IMR-90 (cell line): ENCODE data around the gene KRT7. TPM values are rescaled to one million over a fixed set of nuclear protein-coding genes. Genes with fewer than 3 reads are reported as not detected.

Experiments
- ATAC-seq: fragments of 200-7000 bp; cut with Tn5 transposase; 2 replicates; pipeline ENCODE4 v1.9.1; 2020; ENCODE audit warnings: low read depth, mild to moderate bottlenecking, moderate library complexity
- BruUV-seq: library from RNA; stranded (reverse); fragments of 400-500 nt; replicated peaks from 2 replicates; lab custom pipeline; 2021; lab: Mats Ljungman, UMichigan
- CTCF ChIA-PET: fragments of 300-600 bp; formaldehyde crosslinking; extraction: SDS; loops from one replicate; lab custom pipeline; 2021; ENCODE audit warnings: antibody characterized with exemption; lab: Yijun Ruan, JAX
- POLR2A ChIA-PET: fragments of 300-600 bp; sonication (Branson Sonifier 250); formaldehyde crosslinking; loops from one replicate; lab custom pipeline; 2022; ENCODE audit warnings: antibody characterized with exemption; ENCODE audit not compliant: unreplicated experiment; lab: Charles Lee
- DNase-seq: peaks from one replicate; pipeline ENCODE4 v3.0.0; 2013
- H2AFZ ChIP-seq: replicated peaks from 2 replicates; pipeline ENCODE3; 2013; ENCODE audit warnings: low read length, mild to moderate bottlenecking; ENCODE audit not compliant: poor library complexity
- H2AK5ac ChIP-seq: 2 replicates; pipeline ENCODE4 v1.6.1; 2013; ENCODE audit warnings: low read depth, low read length, inconsistent platforms
- H2AK9ac ChIP-seq: replicated peaks from 2 replicates; pipeline ENCODE3; 2013; ENCODE audit warnings: mild to moderate bottlenecking, low read depth, low read length, moderate library complexity; ENCODE audit not compliant: poor library complexity
- H2BK120ac ChIP-seq: 2 replicates; pipeline ENCODE4 v1.6.1; 2013; ENCODE audit warnings: low read depth, low read length, inconsistent platforms
- H2BK15ac ChIP-seq: 3 replicates; pipeline ENCODE4 v1.6.1; 2013; ENCODE audit warnings: low read depth, low read length, inconsistent platforms
- H2BK20ac ChIP-seq: 2 replicates; pipeline ENCODE4 v1.6.1; 2013; ENCODE audit warnings: low read depth, mild to moderate bottlenecking, inconsistent platforms, low read length, moderate library complexity
- H2BK5ac ChIP-seq: 2 replicates; pipeline ENCODE4 v1.6.1; 2013; ENCODE audit warnings: mild to moderate bottlenecking, low read depth, low read length, inconsistent platforms; ENCODE audit not compliant: poor library complexity, severe bottlenecking
- H3K14ac ChIP-seq: replicated peaks from 2 replicates; pipeline ENCODE4 v1.6.1; 2013; ENCODE audit warnings: low read depth, low read length, inconsistent platforms
- H3K18ac ChIP-seq: 2 replicates; pipeline ENCODE4 v1.6.1; 2013; ENCODE audit warnings: low read depth, low read length, control low read depth
- H3K23ac ChIP-seq: 2 replicates; pipeline ENCODE4 v1.6.1; 2013; ENCODE audit warnings: low read depth, low read length, inconsistent platforms
- H3K27ac ChIP-seq: 2 replicates; pipeline ENCODE4 v1.5.1; 2013; ENCODE audit warnings: mild to moderate bottlenecking, control low read depth, low read length; ENCODE audit not compliant: insufficient read depth
- H3K27me3 ChIP-seq: 2 replicates; pipeline ENCODE4 v1.6.1; 2013; ENCODE audit warnings: low read length; ENCODE audit not compliant: control insufficient read depth, insufficient read depth
- H3K36me3 ChIP-seq: 2 replicates; pipeline ENCODE4 v1.6.1; 2013; ENCODE audit warnings: low read length, mixed read lengths; ENCODE audit not compliant: control insufficient read depth, insufficient read depth
- H3K4ac ChIP-seq: 2 replicates; pipeline ENCODE4 v1.6.1; 2013; ENCODE audit warnings: low read depth, low read length, inconsistent platforms
- H3K4me1 ChIP-seq: 2 replicates; pipeline ENCODE4 v1.6.1; 2013; ENCODE audit warnings: low read length, mixed read lengths; ENCODE audit not compliant: control insufficient read depth, insufficient read depth
- H3K4me2 ChIP-seq: 2 replicates; pipeline ENCODE4 v1.6.1; 2013; ENCODE audit warnings: low read depth, mild to moderate bottlenecking, control low read depth, low read length, moderate library complexity
- H3K4me3 ChIP-seq: 2 replicates; pipeline ENCODE4 v1.5.1; 2013; ENCODE audit warnings: low read depth, mild to moderate bottlenecking, control low read depth, low read length, moderate library complexity; ENCODE audit not compliant: insufficient read depth
- H3K56ac ChIP-seq: 2 replicates; pipeline ENCODE4 v1.6.1; 2013; ENCODE audit warnings: low read length, inconsistent platforms; ENCODE audit not compliant: insufficient read depth; ENCODE audit errors: extremely low read depth
- H3K79me1 ChIP-seq, 2 experiments: 2 replicates each; pipeline ENCODE4 v1.6.1; 2013; ENCODE audit warnings: low read length in 2 of 2, inconsistent platforms in 1 of 2, low read depth in 1 of 2
- H3K9ac ChIP-seq: 2 replicates; pipeline ENCODE4 v1.6.1; 2013; ENCODE audit warnings: low read depth, low read length, control low read depth
- H3K9me1 ChIP-seq: 2 replicates; pipeline ENCODE4 v1.6.1; 2013; ENCODE audit warnings: low read length, inconsistent platforms; ENCODE audit not compliant: insufficient read depth
- H3K9me3 ChIP-seq: 2 replicates; pipeline ENCODE4 v1.6.1; 2013; ENCODE audit warnings: low read length; ENCODE audit not compliant: control insufficient read depth, insufficient read depth
- H4K20me1 ChIP-seq: 2 replicates; pipeline ENCODE4 v1.6.1; 2013; ENCODE audit warnings: low read length, inconsistent platforms; ENCODE audit not compliant: insufficient read depth
- H4K5ac ChIP-seq: 2 replicates; pipeline ENCODE4 v1.6.1; 2013; ENCODE audit warnings: mild to moderate bottlenecking, low read depth, low read length, control low read depth
- H4K8ac ChIP-seq, 2 experiments: 2 replicates each; pipeline ENCODE4 v1.6.1; 2013; ENCODE audit warnings: low read depth in 2 of 2, low read length in 2 of 2, control low read depth in 1 of 2, inconsistent platforms in 1 of 2
- H4K91ac ChIP-seq: 2 replicates; pipeline ENCODE4 v1.6.1; 2013; ENCODE audit warnings: low read depth, low read length, inconsistent platforms; ENCODE audit not compliant: insufficient read depth
- CEBPB ChIP-seq: IDR thresholded peaks from 2 replicates; pipeline ENCODE4 v1.6.1; 2012; ENCODE audit warnings: low read depth, low read length, improper control_type of control experiment
- WGBS, 2 experiments: methylation state at CpG; one replicate each; pipeline versions ENCODE4 v1.1.5 to v1.1.7; 2013; ENCODE audit warnings: missing lambda C conversion rate in 2 of 2; ENCODE audit not compliant: insufficient read length in 1 of 2; ENCODE audit errors: extremely low coverage in 2 of 2; 5-methylcytosine and 5-hydroxymethylcytosine counted together
- dilution Hi-C: fragments of 300-500 bp; cut with HindIII; formaldehyde crosslinking; loops from one replicate; pipeline ENCODE4 v1.14.3; 2018; ENCODE audit warnings: low sequenced_read_pairs; ENCODE audit not compliant: unreplicated experiment
- in situ Hi-C: fragments of 300-500 bp; cut with MboI; formaldehyde crosslinking; loops from 3 replicates; pipeline ENCODE4 v1.14.3; 2019; ENCODE audit warnings: low sequenced_read_pairs, inconsistent platforms, mixed read lengths
- intact Hi-C: fragments of 100-400 bp; cut with micrococcal nuclease; formaldehyde crosslinking; loops from 2 replicates; pipeline ENCODE4 v1.10.0; 2022
- polyA plus RNA-seq, 3 experiments: library from polyadenylated mRNA; depleted of rRNA; stranded (reverse); fragments of >200 nt; gene quantifications; 2 replicates each; pipeline ENCODE4 v1.2.3, GENCODE V29; 2012; ENCODE audit warnings: low replicate concordance in 1 of 3
- total RNA-seq: library from RNA; depleted of rRNA; stranded (reverse); fragments of >200 nt; gene quantifications from 2 replicates; pipeline ENCODE4 v1.2.3, GENCODE V29; 2012

The KRT7 gene
- total and polyA plus RNA-seq, 2 of the 4 experiments (the other 2 are of a cell fraction), result 0.54 to 1.7 TPM

- H3K9me1 ChIP-seq, result peaks cover 7% of the 10 kb centered on the region; the same call in 1 of the 2 replicates
- no peak overlapping the region; the same call in 1 of the 2 replicates for H2BK120ac ChIP-seq
- POLR2A ChIA-PET, result no interaction called here
- TF ChIP-seq CEBPB, result no peak
- no peaks in the 10 kb centered on the region for H3K9me3 ChIP-seq
- H4K91ac ChIP-seq, result no peak overlapping the region
- ATAC-seq (no peak), DNase-seq (no peak)
- H4K8ac ChIP-seq, result no peak overlapping the region
- peak overlapping the region; percentile 19; the same call in 1 of the 2 replicates for H3K4ac ChIP-seq
- in situ Hi-C loops (no loop called here), dilution Hi-C loops (no loop called here), intact Hi-C loops (no loop called here)
- H3K4me2 ChIP-seq, result no peak overlapping the region
- CTCF ChIA-PET, result no interaction called here
- H4K20me1 ChIP-seq, result no peaks in the 10 kb centered on the region
- no peak overlapping the region for H3K14ac ChIP-seq
- no peak overlapping the region for H3K4me3 ChIP-seq
- peak overlapping the region; percentile 13 for H2AK9ac ChIP-seq
- H3K36me3 ChIP-seq, result no peaks in the 10 kb centered on the region
- no peak overlapping the region for H2AFZ ChIP-seq
- no peak overlapping the region for H2BK20ac ChIP-seq
- H2AK5ac ChIP-seq, result no peak overlapping the region
- H3K79me1 ChIP-seq, result no peaks in the 10 kb centered on the region
- no peak overlapping the region for H4K5ac ChIP-seq
- BruUV-seq, result no TSS peak
- H3K4me1 ChIP-seq, result peaks cover 12% of the 10 kb centered on the region
- WGBS, 2 experiments, result 52% methylated on average over 21 of the region's 52 CpGs; no CpG with 5 or more reads in 1 of the 2 experiments
- no peak overlapping the region for H2BK15ac ChIP-seq
- no peak overlapping the region for H3K9ac ChIP-seq
- H3K18ac ChIP-seq, result no peak overlapping the region
- no peak overlapping the region for H3K56ac ChIP-seq
- H2BK5ac ChIP-seq, result no peak overlapping the region
- no peak overlapping the region for H3K23ac ChIP-seq
- H3K27ac ChIP-seq, result no peak overlapping the region
- peaks cover 5% of the 10 kb centered on the region for H3K27me3 ChIP-seq
Observed at GRCh38 chr12:52250048-52250990, 17.3 kb downstream of the KRT7 start.
